SU-DHL-6 (cell line): ENCODE results near the gene NFKBIL1.

ENCODE experiments used
- EZH2phosphoT487 ChIP-seq: fragments of 200-600 bp; sonication (generic), shearing (Covaris generic); conservative IDR thresholded peaks from 2 replicates; pipeline ENCODE4 v1.6.1; 2018; ENCODE audit warnings: mild to moderate bottlenecking, antibody characterized with exemption, low read length, moderate library complexity, mixed read lengths
- TF ChIP-seq, protein P1 (sequence below): fragments of 200-600 bp; sonication (generic); IDR thresholded peaks from one replicate; pipeline ENCODE4 v1.5.1; 2017; ENCODE audit warnings: antibody characterized with exemption, mild to moderate bottlenecking, low read length, moderate library complexity; ENCODE audit not compliant: insufficient read depth, poor library complexity, severe bottlenecking

DNA sequence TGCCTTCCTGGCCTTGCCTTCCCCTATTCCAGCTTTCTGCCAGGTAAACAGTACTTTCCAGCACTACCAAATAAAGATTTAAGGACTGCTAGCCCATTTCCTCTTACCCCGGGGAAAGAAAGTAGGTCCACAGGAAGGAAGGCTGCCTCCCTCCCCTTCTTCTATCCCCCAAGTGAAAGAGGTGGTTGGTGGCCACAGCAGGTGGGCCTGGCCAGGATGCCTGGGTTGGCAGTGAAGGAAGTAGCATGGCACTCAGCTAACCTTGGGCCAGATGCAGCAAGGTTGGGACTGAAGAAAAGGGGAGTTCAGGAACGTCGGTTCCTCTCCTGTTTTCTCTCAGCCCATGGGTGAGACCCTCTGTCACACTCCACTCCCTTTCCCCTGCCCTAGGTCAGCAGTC, 8.9 kb downstream of the NFKBIL1 start:
- TF ChIP-seq, protein P1, sequence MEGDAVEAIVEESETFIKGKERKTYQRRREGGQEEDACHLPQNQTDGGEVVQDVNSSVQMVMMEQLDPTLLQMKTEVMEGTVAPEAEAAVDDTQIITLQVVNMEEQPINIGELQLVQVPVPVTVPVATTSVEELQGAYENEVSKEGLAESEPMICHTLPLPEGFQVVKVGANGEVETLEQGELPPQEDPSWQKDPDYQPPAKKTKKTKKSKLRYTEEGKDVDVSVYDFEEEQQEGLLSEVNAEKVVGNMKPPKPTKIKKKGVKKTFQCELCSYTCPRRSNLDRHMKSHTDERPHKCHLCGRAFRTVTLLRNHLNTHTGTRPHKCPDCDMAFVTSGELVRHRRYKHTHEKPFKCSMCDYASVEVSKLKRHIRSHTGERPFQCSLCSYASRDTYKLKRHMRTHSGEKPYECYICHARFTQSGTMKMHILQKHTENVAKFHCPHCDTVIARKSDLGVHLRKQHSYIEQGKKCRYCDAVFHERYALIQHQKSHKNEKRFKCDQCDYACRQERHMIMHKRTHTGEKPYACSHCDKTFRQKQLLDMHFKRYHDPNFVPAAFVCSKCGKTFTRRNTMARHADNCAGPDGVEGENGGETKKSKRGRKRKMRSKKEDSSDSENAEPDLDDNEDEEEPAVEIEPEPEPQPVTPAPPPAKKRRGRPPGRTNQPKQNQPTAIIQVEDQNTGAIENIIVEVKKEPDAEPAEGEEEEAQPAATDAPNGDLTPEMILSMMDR = no peak
- no peak for TF ChIP-seq EZH2phosphoT487
